Suprapubic skin (tissue), 3 donors: ENCODE measurements around the gene RMDN3.

Source experiments
- CTCF ChIP-seq, 2 donors: fragments of 200-600 bp in 1 of 2; fragments of 450-650 bp in 1 of 2; sonication (generic) in 1 of 2; IDR thresholded peaks; one replicate each; pipeline ENCODE4 v1.5.1; 2016 to 2019; ENCODE audit warnings: antibody characterized with exemption in 2 of 2, mild to moderate bottlenecking in 1 of 2, moderate library complexity in 1 of 2
- EP300 ChIP-seq: sonication (generic); formaldehyde crosslinking; IDR thresholded peaks from one replicate; pipeline ENCODE4 v1.6.1; 2017; ENCODE audit warnings: antibody characterized with exemption

- TF ChIP-seq EP300 (no peak), CTCF (IDR thresholded peaks at IDR 0.05) (no peak)
Observed at GRCh38 chr15:40697916-40698315, 57.1 kb downstream of the RMDN3 start.
